Adipocyte (in vitro differentiated cells): ENCODE data around the gene RIMS1.

Source experiments
- DNase-seq: peaks from one replicate; pipeline ENCODE4 v3.0.0-alpha.2; 2015; ENCODE audit warnings: low read depth
- H3K27me3 ChIP-seq: replicated peaks from 2 replicates; pipeline ENCODE4 v1.7.0; 2013; ENCODE audit warnings: mild to moderate bottlenecking, low read length, moderate library complexity; ENCODE audit not compliant: control insufficient read depth, insufficient read depth
- H3K36me3 ChIP-seq: 2 replicates; pipeline ENCODE4 v1.7.0; 2013; ENCODE audit warnings: low read length, mild to moderate bottlenecking, moderate library complexity; ENCODE audit not compliant: control insufficient read depth, insufficient read depth, severe bottlenecking
- H3K4me1 ChIP-seq: 2 replicates; pipeline ENCODE4 v1.7.0; 2013; ENCODE audit warnings: mild to moderate bottlenecking, low read length, moderate library complexity; ENCODE audit not compliant: control insufficient read depth, insufficient read depth
- H3K4me3 ChIP-seq: 2 replicates; pipeline ENCODE4 v1.7.0; 2013; ENCODE audit warnings: mild to moderate bottlenecking, low read length, moderate library complexity
- H3K9ac ChIP-seq: 2 replicates; pipeline ENCODE4 v1.7.0; 2013; ENCODE audit warnings: mild to moderate bottlenecking, low read length, moderate library complexity
- H3K9me3 ChIP-seq: 2 replicates; pipeline ENCODE4 v1.7.0; 2013; ENCODE audit warnings: mild to moderate bottlenecking, low read length, moderate library complexity; ENCODE audit not compliant: control insufficient read depth

RIMS1 gene

DNA sequence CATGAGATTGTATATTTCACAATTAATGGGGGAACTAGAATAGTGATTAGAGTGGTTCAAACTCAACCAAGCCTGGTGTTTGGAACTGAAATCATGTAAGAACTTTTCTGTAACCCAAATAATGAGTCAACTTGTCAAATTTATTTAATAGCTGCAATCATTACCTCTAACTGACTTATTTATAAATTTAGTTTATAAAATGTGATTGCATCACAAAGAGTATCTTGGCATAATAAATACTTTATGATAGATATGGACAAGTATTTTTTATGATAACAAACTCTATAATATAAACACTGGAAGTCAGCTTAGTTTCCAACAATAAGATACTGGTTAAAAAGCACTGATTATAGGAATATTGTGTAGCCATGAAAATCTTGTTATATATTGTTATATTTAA, 319.1 kb downstream of the RIMS1 start:
- Histone ChIP-seq H3K4me3 (no peak overlapping the region), H3K9ac (no peak overlapping the region), H3K9me3 (no peaks in the 10 kb centered on the region), H3K4me1 (no peaks in the 10 kb centered on the region), H3K27me3 (no peaks in the 10 kb centered on the region), H3K36me3 (no peaks in the 10 kb centered on the region)
- no peak for DNase-seq

- H3K9ac ChIP-seq, result no peak overlapping the region
- no peaks in the 10 kb centered on the region for H3K9me3 ChIP-seq
- no peak overlapping the region for H3K4me3 ChIP-seq
- no peaks in the 10 kb centered on the region for H3K36me3 ChIP-seq
- DNase-seq, result no peak
- H3K4me1 ChIP-seq, result no peaks in the 10 kb centered on the region
- H3K27me3 ChIP-seq, result no peaks in the 10 kb centered on the region
These were observed 320.3 kb downstream of the RIMS1 start for GRCh38 chr6:72206606-72207005.

GRCh38 chr6:72212686-72213085, 326.3 kb downstream of the RIMS1 start:
- Histone ChIP-seq H3K36me3 (no peaks in the 10 kb centered on the region), H3K9me3 (no peaks in the 10 kb centered on the region), H3K4me1 (no peaks in the 10 kb centered on the region), H3K9ac (no peak overlapping the region), H3K4me3 (no peak overlapping the region), H3K27me3 (no peaks in the 10 kb centered on the region)
- DNase-seq, result no peak

GRCh38 chr6:72213654-72214053, 327.3 kb downstream of the RIMS1 start:
- Histone ChIP-seq H3K9ac (no peak overlapping the region), H3K4me3 (no peak overlapping the region), H3K9me3 (no peaks in the 10 kb centered on the region), H3K36me3 (no peaks in the 10 kb centered on the region), H3K4me1 (no peaks in the 10 kb centered on the region), H3K27me3 (no peaks in the 10 kb centered on the region)
- no peak for DNase-seq

DNA sequence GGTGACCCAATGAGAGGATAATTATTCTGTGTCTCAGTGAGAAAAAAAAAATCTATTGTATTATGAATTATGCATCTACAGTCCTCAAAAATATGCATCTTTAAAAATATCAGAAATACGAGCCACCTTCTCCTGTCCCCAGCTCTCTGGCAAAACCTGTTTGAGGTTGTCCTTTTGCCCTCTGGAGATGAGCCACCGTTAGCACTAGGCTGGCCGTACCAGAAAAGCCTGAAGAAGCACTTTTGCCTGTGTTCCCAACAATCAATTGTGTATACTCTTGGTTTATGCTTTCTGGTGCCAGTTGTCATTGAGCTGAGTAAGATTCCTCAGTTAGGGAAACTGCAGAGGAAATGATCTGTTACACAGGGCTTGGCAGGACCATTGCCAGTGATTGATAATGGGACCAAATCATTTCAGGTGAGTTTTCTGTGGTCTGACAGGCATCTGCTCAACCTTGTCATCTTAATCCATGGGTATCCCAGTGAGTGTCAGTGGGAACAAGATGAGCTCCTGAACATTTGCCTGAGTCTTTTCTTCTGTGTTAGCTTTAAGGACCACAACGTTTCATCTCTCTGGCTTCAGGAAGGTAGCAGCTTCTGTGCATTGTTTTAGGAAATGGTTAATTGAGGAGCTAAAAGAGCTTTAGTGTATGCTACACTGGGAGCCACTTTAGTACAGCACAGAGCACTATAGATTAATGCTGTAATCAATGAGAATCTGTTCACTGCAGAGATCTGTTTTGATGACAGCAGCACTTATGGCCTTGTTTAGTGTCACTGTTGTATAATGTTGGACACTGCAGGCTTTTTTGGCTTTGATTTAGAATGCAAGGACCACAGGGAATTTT, 330.1 kb downstream of the RIMS1 start:
- H3K36me3 ChIP-seq, result no peaks in the 10 kb centered on the region
- no peak for DNase-seq
- H3K27me3 ChIP-seq, result no peaks in the 10 kb centered on the region

DNA sequence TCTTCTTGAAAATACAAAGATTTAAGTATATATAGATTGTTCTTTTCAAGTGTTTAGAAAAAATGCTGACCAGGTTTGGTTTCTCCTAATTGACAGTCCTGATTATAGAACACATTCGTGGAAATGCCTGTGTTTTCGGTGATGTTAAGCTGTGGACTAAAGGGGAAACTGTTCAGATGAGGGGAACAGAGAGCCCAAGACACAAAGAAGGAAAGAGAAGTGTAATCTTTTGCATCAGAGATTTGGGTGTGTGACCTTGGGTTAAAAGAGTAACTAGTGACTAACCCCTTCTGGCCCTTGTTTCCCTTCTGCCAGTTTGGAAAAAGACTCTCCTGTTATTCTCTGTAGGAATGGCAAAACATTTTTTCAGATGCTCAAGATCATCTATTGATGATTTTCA, 331.3 kb downstream of the RIMS1 start:
- no peak for DNase-seq
- Histone ChIP-seq H3K36me3 (no peaks in the 10 kb centered on the region), H3K4me3 (no peak overlapping the region)

More for the DNA sequence above, 330.1 kb downstream of the RIMS1 start:
- Histone ChIP-seq H3K4me3 (no peak overlapping the region), H3K9me3 (no peaks in the 10 kb centered on the region), H3K4me1 (no peaks in the 10 kb centered on the region), H3K9ac (no peak overlapping the region)

DNA sequence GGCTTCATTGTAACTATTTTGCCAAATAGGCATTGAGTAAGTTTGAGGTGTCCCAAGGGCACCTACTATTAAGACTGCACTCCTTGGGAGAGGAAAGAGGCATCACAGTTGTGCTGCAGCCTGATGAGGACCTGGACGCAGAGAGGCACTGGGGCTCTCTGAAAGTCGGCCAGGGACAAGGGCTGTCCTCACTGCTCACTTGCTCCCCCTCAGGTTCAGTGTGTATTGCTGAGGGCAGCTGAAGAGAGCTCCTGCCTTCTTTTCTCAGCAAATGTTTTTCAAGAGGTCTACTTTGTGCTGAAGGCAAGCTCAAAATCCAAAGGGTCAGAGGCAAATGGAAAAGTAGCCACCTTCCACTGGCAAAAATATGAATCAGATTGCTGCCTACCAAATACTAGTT, 331.8 kb downstream of the RIMS1 start:
- Histone ChIP-seq H3K4me1 (peaks cover 4% of the 10 kb centered on the region), H3K9me3 (no peaks in the 10 kb centered on the region), H3K27me3 (no peaks in the 10 kb centered on the region), H3K36me3 (no peaks in the 10 kb centered on the region), H3K9ac (no peak overlapping the region), H3K4me3 (no peak overlapping the region)
- peak; percentile 49 for DNase-seq

More for the DNA sequence above, 331.3 kb downstream of the RIMS1 start:
- Histone ChIP-seq H3K9ac (no peak overlapping the region), H3K27me3 (no peaks in the 10 kb centered on the region), H3K9me3 (no peaks in the 10 kb centered on the region), H3K4me1 (no peaks in the 10 kb centered on the region)

- DNase-seq, result peak; percentile 79
- H3K9me3 ChIP-seq, result no peaks in the 10 kb centered on the region
- H3K4me1 ChIP-seq, result peaks cover 4% of the 10 kb centered on the region
- H3K27me3 ChIP-seq, result no peaks in the 10 kb centered on the region
- H3K9ac ChIP-seq, result no peak overlapping the region
- no peak overlapping the region for H3K4me3 ChIP-seq
- no peaks in the 10 kb centered on the region for H3K36me3 ChIP-seq
These were observed 333.2 kb downstream of the RIMS1 start for GRCh38 chr6:72219536-72219935.

GRCh38 chr6:72238021-72238420, 351.7 kb downstream of the RIMS1 start:
- Histone ChIP-seq H3K9ac (no peak overlapping the region), H3K27me3 (no peaks in the 10 kb centered on the region), H3K4me3 (no peak overlapping the region), H3K9me3 (no peaks in the 10 kb centered on the region), H3K4me1 (peaks cover 2% of the 10 kb centered on the region), H3K36me3 (no peaks in the 10 kb centered on the region)
- no peak for DNase-seq

GRCh38 chr6:72238900-72239299, 352.6 kb downstream of the RIMS1 start:
- DNase-seq, result peak; percentile 59
- Histone ChIP-seq H3K27me3 (no peaks in the 10 kb centered on the region), H3K36me3 (no peaks in the 10 kb centered on the region), H3K9ac (no peak overlapping the region), H3K4me1 (peaks cover 2% of the 10 kb centered on the region), H3K4me3 (no peak overlapping the region), H3K9me3 (no peaks in the 10 kb centered on the region)

- Histone ChIP-seq H3K4me1 (no peaks in the 10 kb centered on the region), H3K9me3 (no peaks in the 10 kb centered on the region), H3K4me3 (no peak overlapping the region), H3K36me3 (no peaks in the 10 kb centered on the region), H3K27me3 (no peaks in the 10 kb centered on the region), H3K9ac (no peak overlapping the region)
- DNase-seq, result peak; percentile 25
These were observed 359.2 kb downstream of the RIMS1 start for GRCh38 chr6:72245565-72245964.

- H3K9me3 ChIP-seq, result no peaks in the 10 kb centered on the region
- no peak overlapping the region for H3K9ac ChIP-seq
- no peaks in the 10 kb centered on the region for H3K27me3 ChIP-seq
- peak; percentile 36 for DNase-seq
- H3K4me3 ChIP-seq, result no peak overlapping the region
- H3K36me3 ChIP-seq, result no peaks in the 10 kb centered on the region
- H3K4me1 ChIP-seq, result no peaks in the 10 kb centered on the region
These were observed 360.6 kb downstream of the RIMS1 start for GRCh38 chr6:72246926-72247325.
